ENCODE data around the gene IKZF3.
A peak's percentile ranks its signal among the peaks of the same experiment; 100 is the strongest.
"Not testable (repeated sequence)": the region's sequence is repeated elsewhere in the genome, so short reads cannot be mapped to it uniquely, and the experiment has no call there.

The IKZF3 gene

DNA sequence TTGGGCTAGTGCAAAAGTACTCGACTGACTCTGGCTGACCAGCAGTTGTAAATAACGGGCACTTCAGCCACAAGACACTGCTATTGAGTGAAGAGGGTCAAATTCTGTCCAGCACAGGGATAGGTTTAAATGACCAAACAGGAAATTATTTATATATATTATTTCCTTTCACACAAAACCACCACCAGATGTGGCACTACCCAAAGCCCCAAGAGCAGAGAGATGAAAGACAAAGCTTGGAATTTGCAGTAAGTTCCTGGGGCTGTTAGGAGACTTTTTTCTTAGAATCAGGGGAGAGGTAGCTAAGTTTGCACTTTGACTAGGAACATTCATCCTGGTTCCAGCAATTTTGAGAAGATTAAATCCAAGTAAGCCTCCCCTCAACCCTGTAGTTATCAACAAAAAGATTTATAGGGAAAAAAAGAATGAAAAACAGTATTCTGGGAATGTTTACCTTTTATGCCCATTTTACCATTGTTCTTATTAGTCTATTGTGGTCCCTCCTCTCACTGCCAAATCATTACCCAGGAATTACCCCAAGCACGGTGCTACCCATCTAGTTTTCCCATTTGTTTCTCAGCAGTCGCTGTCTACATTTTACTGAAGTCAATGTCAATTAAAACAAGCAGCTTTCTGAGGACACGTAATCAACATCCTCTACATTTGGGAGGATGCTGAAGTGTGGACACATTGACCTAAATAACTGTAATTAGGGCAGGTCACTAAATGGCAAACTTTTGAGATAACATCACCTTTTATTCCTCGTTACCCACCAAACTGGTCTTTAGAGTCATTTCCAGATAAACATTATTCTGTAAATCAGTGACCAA, 82.9 kb downstream of the IKZF3 start:
- no peak for DNase-seq (ENCODE audit: low read depth in 3 of 3)

DNA sequence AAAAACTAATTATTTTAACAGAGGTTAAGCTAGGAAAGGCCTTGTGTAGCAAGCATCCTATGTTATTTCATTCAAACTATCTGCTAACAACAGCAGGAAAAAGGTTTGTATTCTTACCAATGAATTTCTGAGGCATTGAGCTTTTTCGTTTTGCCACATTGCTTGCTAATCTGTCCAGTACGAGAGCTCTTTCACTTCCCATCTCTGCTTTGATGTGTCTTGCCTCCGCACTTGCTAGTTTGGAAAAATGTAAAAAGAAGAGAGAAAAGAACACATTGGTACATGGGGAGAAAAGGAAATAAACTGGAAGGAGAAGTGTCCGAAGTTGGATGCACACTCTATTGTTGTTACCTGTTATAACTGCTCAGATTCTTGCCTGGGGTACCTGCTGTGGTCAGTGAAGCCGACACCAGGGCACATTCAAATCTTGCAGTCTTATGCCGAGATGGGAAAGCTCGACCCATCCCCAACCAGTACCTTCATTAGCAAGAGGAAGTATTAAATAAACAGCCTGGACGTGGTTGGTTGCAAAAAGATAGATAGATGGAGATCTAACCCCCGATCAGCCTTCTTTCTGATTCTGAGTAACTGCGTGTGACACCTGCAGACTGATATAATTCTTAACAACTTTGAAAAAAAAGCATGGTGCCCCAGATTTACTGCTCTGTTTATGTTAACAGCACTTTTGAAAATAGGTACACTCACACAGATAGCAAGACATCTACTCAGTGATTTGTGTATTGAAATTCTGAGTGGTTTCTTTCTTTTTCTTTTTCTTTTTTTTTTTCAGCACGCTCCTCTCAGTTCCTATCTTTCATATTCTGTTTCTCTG, 86.4 kb downstream of the IKZF3 start:
- DNase-seq (ENCODE audit: low read depth in 3 of 3): no peak

DNA sequence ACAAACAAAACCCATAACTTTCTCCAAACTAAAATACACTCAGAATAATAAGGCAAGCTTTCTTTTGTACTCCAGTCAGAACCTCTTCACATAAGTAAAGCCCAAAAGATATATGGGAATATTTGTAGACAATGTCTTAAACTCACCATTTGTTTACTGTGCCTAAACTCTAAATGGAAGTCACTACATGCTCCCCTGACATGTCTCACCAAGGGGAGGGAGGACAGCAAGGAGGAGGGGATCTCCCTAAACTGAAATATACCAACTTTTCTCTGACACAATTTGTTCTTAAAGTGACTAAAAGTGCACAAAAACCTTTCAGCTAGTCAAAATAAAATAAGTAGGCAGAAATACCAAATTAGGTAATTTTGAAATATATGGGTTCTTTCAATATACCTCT, 87.9 kb downstream of the IKZF3 start:
- DNase-seq (ENCODE audit: low read depth in 3 of 3): no peak

DNA sequence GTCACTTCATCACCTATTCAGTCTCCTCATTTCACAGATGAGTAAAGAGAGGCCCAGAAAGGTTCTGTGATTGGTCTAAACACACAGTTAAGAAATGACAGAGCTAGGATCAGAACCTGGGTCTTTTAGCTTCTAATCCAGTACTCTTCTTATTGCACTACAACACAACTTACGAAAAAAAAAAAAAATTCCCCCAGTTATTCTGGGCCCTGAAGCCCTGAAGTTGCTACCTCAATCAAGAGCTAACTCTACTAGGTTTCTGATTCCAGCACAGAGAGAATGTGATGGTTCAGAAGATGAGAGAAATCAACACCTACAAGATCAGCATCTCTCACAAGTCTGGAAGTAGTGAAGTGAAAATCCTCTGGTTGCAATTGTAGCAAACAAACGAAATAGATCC, 89.1 kb downstream of the IKZF3 start:
- no peak for DNase-seq (ENCODE audit: low read depth in 3 of 3)

DNA sequence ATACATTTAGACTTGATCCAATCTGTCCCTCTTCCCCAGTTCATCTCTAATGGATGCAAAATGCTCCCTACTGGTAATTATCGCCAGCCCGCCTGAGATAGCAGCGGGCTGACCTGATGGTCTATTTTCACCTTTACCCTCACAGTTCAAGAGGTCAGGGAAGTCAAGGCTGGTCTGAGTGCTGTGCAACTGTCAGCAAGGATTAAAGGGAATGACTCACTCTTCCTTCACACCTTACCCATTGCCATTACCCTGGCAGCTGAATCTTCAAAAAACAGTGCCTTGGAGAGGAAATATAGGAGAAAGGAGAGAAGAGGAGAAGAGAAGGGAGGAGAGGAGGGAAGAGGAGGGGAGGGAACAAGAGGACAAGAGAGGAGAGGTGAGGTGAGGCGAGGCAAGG, 90.1 kb downstream of the IKZF3 start:
- no peak for DNase-seq (ENCODE audit: low read depth in 3 of 3)

DNA sequence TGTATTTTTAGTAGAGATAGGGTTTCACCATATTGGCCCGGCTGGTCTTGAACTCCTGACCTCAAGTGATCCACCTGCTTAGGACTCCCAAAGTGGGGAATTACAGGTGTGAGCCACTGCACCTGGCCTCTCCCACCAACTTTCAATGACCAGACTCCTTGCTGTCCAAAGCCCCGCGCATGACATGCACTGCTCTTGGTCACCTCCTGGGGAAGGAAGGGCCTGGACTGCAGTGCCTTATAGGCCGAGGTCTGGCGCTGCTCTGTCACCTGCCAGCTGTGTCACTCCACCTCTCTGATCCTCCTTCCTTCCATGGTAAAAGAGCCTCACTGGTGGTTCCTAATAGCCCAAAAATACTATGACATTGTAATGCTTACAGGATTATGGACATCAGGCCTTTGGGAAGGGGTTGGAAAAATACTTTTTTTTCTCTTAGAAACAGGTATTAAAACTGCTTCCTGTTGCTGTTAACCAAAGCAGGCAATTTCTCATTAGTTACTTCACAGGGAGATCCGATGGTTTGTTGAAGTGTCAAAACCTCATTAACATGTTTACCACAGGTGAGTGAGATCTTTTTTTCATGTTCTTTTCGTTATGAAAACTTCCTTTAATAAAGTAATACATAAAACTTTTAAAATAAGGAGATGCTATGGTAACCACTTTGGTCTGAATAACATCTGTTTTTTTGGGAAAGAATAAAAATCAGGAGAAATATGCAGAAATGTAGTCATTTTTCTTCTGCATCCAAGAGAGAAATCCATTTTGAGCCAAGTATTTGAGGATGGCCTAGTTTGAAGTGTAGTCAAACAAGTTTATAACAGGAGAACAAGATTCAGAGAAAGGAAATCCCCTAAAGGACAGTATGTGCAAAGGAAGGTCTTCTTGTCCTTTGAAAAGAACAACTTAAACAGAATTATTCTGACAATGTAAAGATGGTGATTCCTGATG, 90.9 kb downstream of the IKZF3 start:
- no peak for DNase-seq (ENCODE audit: low read depth in 3 of 3)

DNA sequence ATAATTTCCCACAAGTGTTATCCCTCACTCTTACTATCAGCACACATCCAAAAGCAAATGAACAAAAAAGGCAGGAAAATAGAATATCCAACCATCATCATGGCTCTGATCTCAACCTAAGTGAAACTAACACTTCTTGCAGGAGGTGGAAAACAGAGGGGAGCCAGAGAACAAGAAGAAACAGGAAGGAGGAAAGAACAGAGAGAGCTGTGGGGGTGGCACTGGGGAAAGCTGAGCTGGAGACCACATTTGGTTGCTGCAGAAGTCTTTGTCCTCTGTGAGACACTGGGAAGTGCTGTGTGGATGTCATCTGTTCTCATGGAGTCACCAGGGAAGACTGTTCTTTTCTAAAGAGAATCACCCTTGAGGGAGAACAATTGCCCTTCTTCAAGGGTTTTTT, 91.7 kb downstream of the IKZF3 start:
- DNase-seq (ENCODE audit: low read depth in 3 of 3): no peak

DNA sequence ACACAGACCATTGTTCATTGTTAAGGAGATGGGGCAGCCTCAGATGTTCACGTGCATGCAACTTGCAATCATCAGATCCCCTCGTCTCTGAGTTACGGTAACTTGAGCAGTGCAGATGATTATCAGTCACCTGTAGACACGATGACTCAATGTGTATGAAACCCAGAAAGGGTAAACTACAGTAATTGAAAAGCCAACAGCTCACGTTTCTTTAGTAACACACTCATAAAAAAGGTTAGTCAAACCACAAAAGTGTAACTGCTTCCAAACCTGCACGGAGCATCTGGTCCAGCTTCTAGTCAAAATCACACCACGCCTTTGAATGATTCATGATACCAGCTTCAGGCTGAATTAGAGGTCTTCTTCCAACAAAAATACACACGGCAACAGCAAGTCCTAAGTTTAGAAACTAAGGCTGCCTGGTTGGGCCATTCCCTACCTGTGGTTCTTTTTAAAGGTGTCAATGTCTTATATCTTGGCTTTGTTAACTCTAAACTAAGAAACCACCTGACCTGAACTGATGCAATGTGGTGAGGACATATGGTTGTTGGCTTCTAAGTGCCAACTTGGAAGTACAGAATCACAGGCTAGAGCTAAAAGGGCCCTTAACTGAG, 94.0 kb downstream of the IKZF3 start:
- DNase-seq (ENCODE audit: low read depth in 3 of 3): peak in 2 of 3 experiments; percentile 26 to 56

DNA sequence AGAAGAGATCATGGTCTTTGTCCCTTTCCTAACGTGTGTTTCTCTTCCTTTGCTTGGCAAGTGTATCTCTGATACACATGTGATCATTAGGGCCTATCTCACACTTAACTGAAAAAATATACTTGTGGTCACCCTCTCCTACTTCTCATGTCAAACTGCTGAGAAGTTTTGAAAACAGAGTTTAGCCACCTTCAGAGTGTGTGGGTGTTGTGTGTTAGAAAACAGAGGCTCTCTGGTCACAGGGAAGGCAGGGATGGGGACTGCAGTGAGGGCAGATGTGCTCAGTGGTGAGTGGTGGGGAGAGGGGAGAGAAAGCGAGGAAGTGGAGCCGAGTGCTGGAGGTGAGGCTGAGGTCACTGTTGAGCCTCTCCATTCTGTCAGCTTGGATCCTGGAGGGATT, 97.0 kb downstream of the IKZF3 start:
- DNase-seq (ENCODE audit: low read depth in 3 of 3): no peak

DNA sequence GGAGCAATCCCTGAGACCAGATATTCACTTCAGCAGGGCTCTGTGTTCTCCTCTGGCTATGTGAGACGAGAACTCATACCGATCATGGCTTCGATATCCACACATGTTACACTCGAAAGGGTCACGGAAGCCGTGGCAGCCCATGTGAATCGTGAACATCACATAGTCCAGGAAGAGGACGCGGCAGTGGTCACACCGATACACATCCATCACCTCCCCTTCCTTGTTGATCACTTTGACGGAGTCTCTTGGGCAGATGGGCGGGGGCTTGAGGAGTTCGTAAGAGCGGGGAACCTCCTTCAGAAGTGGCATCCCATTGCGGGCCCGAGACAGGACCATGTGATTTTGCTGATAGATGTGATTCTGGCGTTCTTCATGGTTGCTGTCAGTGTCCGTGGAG, 98.3 kb downstream of the IKZF3 start:
- DNase-seq (ENCODE audit: low read depth in 3 of 3): no peak

DNA sequence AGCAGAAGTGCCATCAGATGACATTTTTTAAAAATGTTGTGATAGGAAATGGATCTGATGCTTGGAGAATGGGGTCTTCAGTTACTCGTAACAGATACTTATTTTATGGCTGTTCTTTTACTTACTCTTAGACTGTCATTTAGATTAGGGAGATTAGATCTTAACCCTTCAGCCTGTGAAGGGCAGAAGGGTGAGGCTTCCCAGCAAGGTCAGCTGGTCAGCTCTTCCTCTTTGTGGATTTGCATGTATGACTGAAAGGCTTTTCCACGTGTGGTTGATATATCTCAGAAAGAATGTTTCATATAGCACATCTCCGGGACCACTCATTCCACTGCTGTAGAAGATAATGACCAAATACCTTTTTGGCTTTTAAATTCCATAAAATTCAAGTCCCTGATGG, 98.9 kb downstream of the IKZF3 start:
- DNase-seq (ENCODE audit: low read depth in 3 of 3): no peak

DNA sequence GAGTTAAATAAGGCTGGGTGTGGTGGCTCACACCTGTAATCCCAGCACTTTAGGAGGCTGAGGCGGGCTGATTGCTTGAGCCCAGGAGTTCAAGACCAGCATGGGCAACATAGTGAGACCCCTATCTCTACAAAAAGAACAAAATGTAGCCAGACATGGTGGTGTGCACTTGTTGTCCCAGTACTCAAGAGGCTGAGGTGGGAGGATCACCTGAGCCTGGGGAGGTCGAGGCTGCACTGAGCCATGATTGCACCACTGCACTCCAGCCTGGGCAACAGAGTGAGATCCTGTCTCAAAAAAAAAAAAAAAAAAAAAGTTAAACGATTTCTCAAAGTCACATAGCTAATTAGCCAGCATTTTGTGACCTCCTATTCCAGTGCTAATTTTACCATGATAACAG, 99.9 kb downstream of the IKZF3 start:
- DNase-seq (ENCODE audit: low read depth in 3 of 3): not testable (repeated sequence)

DNA sequence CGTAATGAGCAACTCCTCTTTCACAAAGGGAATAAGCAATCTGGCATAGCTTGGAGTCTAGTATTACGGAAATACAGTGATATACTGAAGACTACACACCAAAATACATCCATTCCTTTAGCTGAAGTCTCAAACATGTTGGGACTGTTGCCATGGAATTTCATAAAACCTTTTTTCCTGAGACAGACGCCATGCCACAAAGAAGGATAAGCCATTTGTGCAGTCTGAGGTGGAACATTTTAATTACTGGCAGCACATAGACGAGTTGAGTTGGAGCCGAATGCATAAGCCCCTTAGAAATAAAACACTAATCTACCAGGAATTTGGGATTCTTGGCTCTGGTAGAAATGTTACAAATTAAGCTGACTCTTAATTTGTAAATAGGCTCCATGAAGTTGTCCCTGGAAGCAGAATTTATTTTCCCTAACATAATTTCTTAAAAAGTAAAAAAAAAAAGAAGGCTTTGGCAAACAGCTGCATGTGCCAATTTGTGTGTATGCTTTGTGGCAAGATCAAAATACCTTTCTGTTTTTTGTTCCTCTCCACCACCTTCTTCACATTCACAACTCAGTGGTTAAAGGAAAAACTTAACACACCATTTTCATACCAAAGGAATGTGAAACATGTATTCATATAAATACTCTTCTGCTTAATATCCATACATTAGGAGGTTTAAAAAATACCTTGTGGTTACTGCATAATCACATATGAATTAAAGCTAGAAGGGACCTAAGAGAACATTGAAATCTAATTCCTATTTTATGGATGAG, 100.9 kb downstream of the IKZF3 start:
- DNase-seq (ENCODE audit: low read depth in 3 of 3): no peak

DNA sequence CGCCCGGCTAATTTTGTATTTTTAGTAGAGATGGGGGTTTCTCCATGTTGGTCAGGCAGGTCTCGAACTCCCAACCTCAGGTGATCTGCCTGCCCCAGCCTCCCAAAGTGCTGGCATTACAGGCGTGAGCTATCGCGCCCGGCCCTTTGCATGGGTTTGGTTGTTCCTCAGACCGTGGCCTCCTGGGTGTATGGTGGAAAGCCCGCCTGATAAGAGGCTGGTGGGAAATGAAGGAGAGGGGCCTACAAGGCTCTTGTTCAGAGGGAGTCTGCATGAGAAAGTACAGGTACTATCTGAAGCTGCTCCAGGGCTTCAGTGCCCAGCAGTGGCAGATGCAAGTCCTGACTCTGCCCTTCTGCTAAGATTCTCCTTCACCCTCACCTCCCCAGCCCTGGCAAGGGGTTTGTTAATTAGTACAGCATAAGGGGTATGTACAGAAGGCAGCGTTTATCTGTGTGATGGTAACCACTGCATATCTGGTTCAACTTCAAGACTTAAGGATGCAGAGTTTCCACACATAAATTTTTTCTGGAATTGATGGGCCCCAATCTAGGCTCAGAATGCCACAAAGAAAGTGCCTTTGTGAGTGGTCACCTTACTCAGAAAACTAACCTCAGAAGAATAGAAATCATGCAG, 102.1 kb downstream of the IKZF3 start:
- no peak for DNase-seq (ENCODE audit: low read depth in 3 of 3)

DNA sequence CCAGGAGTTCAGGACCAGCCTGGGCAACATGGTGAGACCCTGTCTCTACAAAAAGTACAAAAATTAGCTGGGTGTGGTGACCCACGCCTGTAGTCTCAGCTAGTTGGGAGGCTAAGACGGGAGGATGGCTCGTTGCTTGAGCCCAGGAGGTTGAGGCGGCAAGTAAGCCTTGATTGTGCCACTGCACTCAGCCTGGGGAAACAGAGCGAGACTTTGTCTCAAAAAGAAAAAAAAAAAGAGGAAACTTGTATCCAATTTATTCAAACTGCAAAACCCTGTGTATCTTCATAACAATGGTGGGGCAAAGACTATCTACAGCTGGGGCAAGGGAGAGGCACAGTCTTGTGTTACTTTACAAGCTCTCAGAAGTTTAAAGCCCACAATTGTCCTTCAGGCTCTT, 104.9 kb downstream of the IKZF3 start:
- DNase-seq (ENCODE audit: low read depth in 3 of 3): no peak

DNA sequence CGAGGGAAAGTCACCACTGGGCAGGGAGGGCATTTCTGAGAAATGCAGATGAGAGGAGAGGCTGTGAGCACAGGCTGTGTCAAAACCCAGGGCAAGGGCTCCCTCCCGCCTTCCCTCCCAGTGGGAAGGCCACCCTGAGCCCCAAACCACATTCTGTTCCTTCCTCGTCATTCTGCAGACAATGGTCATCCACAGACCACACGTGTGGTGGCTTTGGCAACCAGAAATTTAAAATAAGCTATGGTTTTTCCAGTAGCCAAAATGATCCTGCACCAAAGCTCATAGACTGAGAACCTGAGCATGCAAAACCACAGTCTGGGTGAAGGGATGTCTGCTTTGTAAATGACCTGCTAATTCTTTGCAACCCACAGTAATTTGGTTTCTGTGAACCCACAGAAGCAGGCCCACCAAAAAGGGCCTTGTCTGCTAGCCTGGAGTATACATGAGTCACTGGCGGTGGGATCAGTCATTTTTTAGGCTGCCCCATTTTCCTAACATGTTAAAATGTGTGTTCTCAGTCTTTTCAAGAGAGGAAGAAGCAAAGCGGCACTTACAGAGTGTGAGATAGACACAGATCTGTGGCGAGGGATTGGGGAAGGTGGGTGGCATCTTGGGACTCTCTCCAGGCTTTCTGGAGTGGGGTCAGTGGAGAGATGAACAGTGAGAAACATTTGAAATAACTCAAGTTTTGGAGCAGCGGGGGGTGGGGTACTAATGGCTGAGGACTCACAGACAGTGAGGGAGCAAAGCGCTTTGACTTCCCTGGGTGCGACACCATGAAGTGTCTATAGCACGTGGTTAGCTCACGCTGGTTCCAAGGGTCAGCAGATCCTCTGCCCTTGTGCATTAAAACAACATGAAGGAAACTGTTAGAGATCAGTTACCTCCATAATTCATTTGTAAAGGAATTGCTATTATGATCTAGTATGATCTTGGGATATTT, 105.9 kb downstream of the IKZF3 start:
- DNase-seq (ENCODE audit: low read depth in 3 of 3): peak in 1 of 3 experiments; percentile 32

DNA sequence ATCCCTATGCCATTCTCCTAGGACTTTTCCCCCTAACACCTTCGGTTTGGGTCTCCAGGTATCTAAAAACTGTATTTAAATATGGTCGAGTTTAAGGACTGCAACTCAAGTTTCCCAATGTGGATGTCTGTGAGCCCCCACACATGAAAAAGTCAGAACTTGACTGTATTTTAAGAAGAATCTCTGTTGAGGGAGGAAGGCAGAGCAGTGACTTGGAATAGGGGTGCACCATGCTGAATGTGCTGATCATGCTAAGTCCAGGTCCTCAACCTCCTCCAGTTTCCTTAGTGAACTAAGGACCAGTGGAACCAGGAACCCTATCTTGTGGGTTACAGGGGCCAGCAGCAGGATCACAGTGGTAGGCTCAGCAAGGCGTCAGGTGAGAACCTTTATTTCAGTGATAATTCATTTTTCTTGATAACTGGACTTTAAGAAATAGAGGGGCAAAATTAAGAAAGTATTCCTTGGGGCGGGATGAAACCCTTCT, 106.9 kb downstream of the IKZF3 start:
- no peak for DNase-seq (ENCODE audit: low read depth in 3 of 3)

DNA sequence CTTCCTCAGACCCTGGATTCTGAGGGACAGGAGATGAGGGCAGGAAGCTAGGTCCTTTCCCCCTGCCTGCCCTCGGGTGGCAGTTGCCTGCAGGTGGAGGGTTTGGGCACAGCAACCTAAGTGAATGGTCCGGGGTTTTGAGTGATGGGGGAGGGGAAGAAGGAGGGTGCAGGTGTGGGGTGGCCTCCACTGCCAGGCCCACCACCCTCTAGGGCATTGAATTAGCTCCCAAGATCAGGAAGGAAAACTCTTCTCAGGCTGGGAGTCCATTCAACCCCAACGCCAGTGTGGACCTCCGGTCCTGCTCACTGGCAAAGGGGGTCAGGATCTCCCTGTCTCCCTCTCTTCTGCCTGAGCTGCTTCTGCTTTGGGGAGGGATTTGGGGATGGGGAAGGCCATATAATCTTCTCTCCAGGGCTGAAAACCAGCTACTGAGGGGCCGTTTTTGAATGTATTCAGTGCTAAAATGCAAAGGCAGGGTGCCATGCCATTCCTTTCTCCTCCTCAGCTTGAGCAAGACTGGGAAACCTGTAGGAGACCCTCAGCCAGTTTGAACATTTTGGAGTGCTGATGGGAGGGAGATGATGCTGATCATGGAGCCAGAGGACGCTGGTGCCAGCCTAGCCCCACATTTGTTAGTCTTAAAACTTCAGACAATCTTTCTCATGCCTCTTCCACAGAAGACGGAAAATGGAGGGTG, 107.6 kb downstream of the IKZF3 start:
- no peak for DNase-seq (ENCODE audit: low read depth in 3 of 3)

Data from stimulated activated CD4-positive, alpha-beta T cell treated with anti-CD3 and anti-CD28 coated beads, TNF-alpha, amount 100 ng/mL, for 4 hours (primary cell).